ENCODE results near the gene MCEE.

GRCh38 chr2:71102981-71103681, 26.9 kb downstream of the MCEE start:
- TF ChIP-seq CTCF (conservative IDR thresholded peaks at IDR 0.05; ENCODE audit: low read depth, low read length), result no peak
- TF ChIP-seq EZH2 (IDR thresholded peaks at IDR 0.05; ENCODE audit: low read length, unreplicated experiment), result no peak
- TF ChIP-seq EZH2phosphoT487 (IDR thresholded peaks at IDR 0.05; ENCODE audit: borderline replicate concordance, low read length), result no peak
